Common myeloid progenitor, CD34-positive (primary cell): Measurements from ENCODE around the gene SLC4A4.

Experiments used
- CTCF ChIA-PET: fragments of 350-600 bp; sonication (Branson Sonifier 250); formaldehyde crosslinking; loops from one replicate; lab custom pipeline; 2021; ENCODE audit warnings: antibody characterized with exemption; lab: Charles Lee
- POLR2A ChIA-PET: fragments of 350-600 bp; sonication (Branson Sonifier 250); formaldehyde crosslinking; loops from one replicate; lab custom pipeline; 2021; ENCODE audit warnings: antibody characterized with exemption; lab: Charles Lee
- DNase-seq, 3 donors: peaks; one replicate each; pipeline versions ENCODE4 v3.0.0 to v3.0.0-alpha.2; 2013
- H3K27ac ChIP-seq, 2 experiments: 1 replicate in 1 of 2; 2 replicates in 1 of 2; pipeline ENCODE4 v1.7.0; 2013; ENCODE audit warnings: inconsistent platforms in 2 of 2, low read length in 2 of 2, mild to moderate bottlenecking in 2 of 2, low read depth in 1 of 2, moderate library complexity in 1 of 2; ENCODE audit not compliant: severe bottlenecking in 2 of 2, insufficient read depth in 1 of 2, poor library complexity in 1 of 2
- H3K27me3 ChIP-seq, 5 experiments: replicated peaks in 2 of 5; 1 replicate in 3 of 5; 2 replicates in 2 of 5; pipeline versions ENCODE4 v1.6.1 to v1.7.0; 2013; ENCODE audit warnings: low read length in 4 of 5, mild to moderate bottlenecking in 2 of 5, moderate library complexity in 2 of 5, inconsistent platforms in 1 of 5; ENCODE audit not compliant: insufficient read depth in 5 of 5, control insufficient read depth in 4 of 5
- H3K36me3 ChIP-seq, 4 experiments: 1 replicate in 2 of 4; 2 replicates in 2 of 4; pipeline versions ENCODE4 v1.6.1 to v1.7.0; 2013; ENCODE audit warnings: low read length in 3 of 4, control low read depth in 1 of 4, mild to moderate bottlenecking in 1 of 4; ENCODE audit not compliant: control insufficient read depth in 4 of 4, insufficient read depth in 4 of 4
- H3K4me1 ChIP-seq, 4 experiments: 1 replicate in 3 of 4; 2 replicates in 1 of 4; pipeline versions ENCODE4 v1.6.1 to v1.7.1; 2013; ENCODE audit warnings: low read length in 3 of 4, mild to moderate bottlenecking in 3 of 4, control low read depth in 1 of 4, inconsistent platforms in 1 of 4, moderate library complexity in 1 of 4; ENCODE audit not compliant: control insufficient read depth in 4 of 4, insufficient read depth in 4 of 4; ENCODE audit errors: control extremely low read depth in 1 of 4
- H3K4me3 ChIP-seq, 7 experiments: 1 replicate in 4 of 7; 2 replicates in 3 of 7; pipeline versions ENCODE4 v1.5.1 to v1.7.0; 2013; ENCODE audit warnings: mild to moderate bottlenecking in 7 of 7, low read length in 6 of 7, moderate library complexity in 6 of 7, inconsistent platforms in 2 of 7, low read depth in 2 of 7, control low read depth in 1 of 7; ENCODE audit not compliant: insufficient read depth in 4 of 7, control insufficient read depth in 1 of 7; ENCODE audit errors: extremely low read depth in 1 of 7
- H3K9me3 ChIP-seq, 5 experiments: 1 replicate in 4 of 5; 2 replicates in 1 of 5; pipeline versions ENCODE4 v1.6.1 to v1.7.1; 2013; ENCODE audit warnings: low read length in 4 of 5, mild to moderate bottlenecking in 2 of 5, inconsistent platforms in 1 of 5, low read depth in 1 of 5, moderate library complexity in 1 of 5; ENCODE audit not compliant: control insufficient read depth in 4 of 5, insufficient read depth in 2 of 5; ENCODE audit errors: control extremely low read depth in 1 of 5
- WGBS: methylation state at CpG from one replicate; pipeline ENCODE4 v1.1.5; 2013; ENCODE audit not compliant: insufficient coverage; 5-methylcytosine and 5-hydroxymethylcytosine counted together

The SLC4A4 gene

DNA sequence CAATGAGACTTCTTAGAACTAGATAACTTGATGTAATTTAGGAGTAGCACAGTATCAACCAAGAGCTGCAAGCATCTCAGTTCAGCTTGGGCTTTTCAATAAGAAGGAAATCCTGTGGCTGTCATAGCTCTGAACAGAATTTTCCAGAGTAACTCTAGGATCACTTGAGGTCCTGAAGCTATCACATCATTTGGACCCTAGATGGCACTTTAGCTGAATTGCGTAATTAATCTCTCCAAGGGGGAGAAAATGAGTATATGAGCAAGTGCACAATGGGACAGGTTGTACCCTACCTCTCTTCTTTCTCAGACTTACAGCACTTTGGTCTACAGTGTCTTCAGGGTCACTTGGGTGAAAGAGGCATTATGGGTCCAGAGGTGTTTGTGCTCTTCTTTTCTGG is 45.2 kb downstream of the SLC4A4 start:
- H3K27me3 ChIP-seq = no peaks in the 10 kb centered on the region
- no peak overlapping the region for H3K4me3 ChIP-seq
- H3K9me3 ChIP-seq = no peaks in the 10 kb centered on the region
- no peak for DNase-seq
- ChIA-PET CTCF (no interaction called here), POLR2A (no interaction called here)
- H3K4me1 ChIP-seq = no peaks in the 10 kb centered on the region
- no peak overlapping the region for H3K27ac ChIP-seq
- no peaks in the 10 kb centered on the region for H3K36me3 ChIP-seq
- no CpG with 5 or more reads among the region's 1 CpG for WGBS

GRCh38 chr4:71389149-71389827 is 50.5 kb downstream of the SLC4A4 start:
- POLR2A ChIA-PET = no interaction called here
- Histone ChIP-seq H3K27me3 (no peaks in the 10 kb centered on the region), H3K9me3 (no peaks in the 10 kb centered on the region), H3K4me3 (no peak overlapping the region), H3K4me1 (no peaks in the 10 kb centered on the region), H3K36me3 (no peaks in the 10 kb centered on the region), H3K27ac (no peak overlapping the region)
- CTCF ChIA-PET = no interaction called here
- WGBS = 93% methylated on average over 2 of the region's 2 CpGs
- no peak for DNase-seq

GRCh38 chr4:71392109-71392508 is 53.3 kb downstream of the SLC4A4 start:
- Histone ChIP-seq H3K4me3 (no peak overlapping the region), H3K27me3 (no peaks in the 10 kb centered on the region), H3K9me3 (no peaks in the 10 kb centered on the region), H3K4me1 (peaks cover 0 to 4% (median 1%) of the 10 kb centered on the region in 4 experiments), H3K36me3 (no peaks in the 10 kb centered on the region), H3K27ac (no peak overlapping the region)
- ChIA-PET POLR2A (no interaction called here), CTCF (no interaction called here)
- 100% methylated on average over 1 of the region's 3 CpGs for WGBS
- DNase-seq = no peak

- CTCF ChIA-PET = no interaction called here
- DNase-seq = no peak
- Histone ChIP-seq H3K27ac (no peak overlapping the region), H3K27me3 (no peaks in the 10 kb centered on the region), H3K9me3 (no peaks in the 10 kb centered on the region), H3K4me3 (no peak overlapping the region), H3K36me3 (no peaks in the 10 kb centered on the region), H3K4me1 (peaks cover 0 to 4% (median 4%) of the 10 kb centered on the region in 4 experiments)
- WGBS = 88% methylated on average over 1 of the region's 1 CpG
- POLR2A ChIA-PET = no interaction called here
Observed at GRCh38 chr4:71396382-71396781, 57.6 kb downstream of the SLC4A4 start.

- Histone ChIP-seq H3K9me3 (no peaks in the 10 kb centered on the region), H3K36me3 (no peaks in the 10 kb centered on the region), H3K27ac (no peak overlapping the region), H3K4me3 (no peak overlapping the region), H3K27me3 (no peaks in the 10 kb centered on the region), H3K4me1 (peaks cover 4 to 16% (median 6%) of the 10 kb centered on the region in 4 experiments)
- DNase-seq = no peak
- CTCF ChIA-PET = no interaction called here
- POLR2A ChIA-PET = no interaction called here
Observed at GRCh38 chr4:71400810-71401209, 62.0 kb downstream of the SLC4A4 start.

- DNase-seq = no peak
- H3K27me3 ChIP-seq = no peaks in the 10 kb centered on the region
- CTCF ChIA-PET = no interaction called here
- no peak overlapping the region for H3K4me3 ChIP-seq
- H3K27ac ChIP-seq = no peak overlapping the region
- peaks cover 6 to 30% (median 14%) of the 10 kb centered on the region in 4 experiments for H3K4me1 ChIP-seq
- POLR2A ChIA-PET = no interaction called here
- H3K9me3 ChIP-seq = no peaks in the 10 kb centered on the region
- no peaks in the 10 kb centered on the region for H3K36me3 ChIP-seq
Observed at GRCh38 chr4:71402616-71403015, 63.8 kb downstream of the SLC4A4 start.

GRCh38 chr4:71404049-71404448 is 65.2 kb downstream of the SLC4A4 start:
- no peaks in the 10 kb centered on the region for H3K27me3 ChIP-seq
- H3K36me3 ChIP-seq = no peaks in the 10 kb centered on the region
- no peak overlapping the region for H3K4me3 ChIP-seq
- DNase-seq = peak in 2 of 3 donors; percentile 11 to 34
- H3K9me3 ChIP-seq = peaks cover under 1 to 6% (median 4%) of the 10 kb centered on the region in 5 experiments
- H3K4me1 ChIP-seq = peaks cover 6 to 32% (median 14%) of the 10 kb centered on the region in 4 experiments
- H3K27ac ChIP-seq = no peak overlapping the region
- no CpG with 5 or more reads among the region's 1 CpG for WGBS
- ChIA-PET CTCF (no interaction called here), POLR2A (no interaction called here)
